ENCODE data around the gene PSMG1.

The PSMG1 gene

DNA sequence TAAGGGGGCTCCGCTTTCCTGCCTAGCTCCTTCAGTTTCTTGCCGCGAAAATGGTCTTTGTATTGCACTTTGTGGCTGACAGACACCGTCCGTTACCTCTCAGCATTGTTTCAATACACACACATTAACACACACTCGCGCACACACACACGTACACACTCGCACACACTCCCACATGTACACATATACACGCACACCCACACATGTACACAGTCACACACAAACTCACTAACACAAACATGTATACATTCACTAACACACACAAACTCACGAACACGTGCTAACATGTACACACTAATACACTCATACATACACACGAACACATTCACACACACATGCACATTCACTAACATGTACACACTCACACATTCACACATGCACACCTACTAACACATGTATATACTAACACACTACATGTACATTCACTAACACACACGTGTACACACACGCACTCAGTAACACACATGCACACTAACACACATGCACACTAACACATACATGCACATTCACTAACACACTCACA is 48.9 kb downstream of the PSMG1 start:
- DNase-seq: peak in 1 of 42 donors; percentile 27
- intact Hi-C loops (cut with DNase I): no loop called here

GRCh38 chr21:39132248-39132647 is 51.0 kb downstream of the PSMG1 start:
- intact Hi-C loops (cut with DNase I): no loop called here
- peak in 1 of 42 donors; percentile 3 for DNase-seq

GRCh38 chr21:39131791-39132190 is 51.5 kb downstream of the PSMG1 start:
- intact Hi-C loops (cut with DNase I): no loop called here

GRCh38 chr21:39127506-39127905 is 55.7 kb downstream of the PSMG1 start:
- intact Hi-C loops (cut with DNase I): no loop called here
- DNase-seq: peak in 1 of 42 donors; percentile 9

More at GRCh38 chr21:39131791-39132190, 51.5 kb downstream of the PSMG1 start:
- no peak for DNase-seq

- DNase-seq: no peak
- intact Hi-C loops (cut with DNase I): no loop called here
Measured at GRCh38 chr21:39126486-39126806, 56.8 kb downstream of the PSMG1 start.

- DNase-seq: peak in 26 of 42 donors; percentile 9 to 69 (median 38)
- intact Hi-C loops (cut with DNase I): no loop called here
Measured at GRCh38 chr21:39125752-39126485, 57.3 kb downstream of the PSMG1 start.
